ENCODE data around the gene CADM2.

GRCh38 chr3:85560088-85560785, 601.4 kb downstream of the CADM2 start:
- TF ChIP-seq POLR2A (IDR thresholded peaks at IDR 0.05) = no peak
- TF ChIP-seq CTCF (IDR thresholded peaks at IDR 0.05) = no peak
